AG20443 (cell line): Measurements from ENCODE around the gene EDARADD.

Experiments used
- DNase-seq: peaks from one replicate; pipeline ENCODE4 v3.0.0; 2012; ENCODE audit warnings: low spot score, mixed read lengths

Gene EDARADD

GRCh38 chr1:236516929-236517704 is 123.0 kb downstream of the EDARADD start:
- DNase-seq = peak; percentile 48

GRCh38 chr1:236518322-236518721 is 124.2 kb downstream of the EDARADD start:
- no peak for DNase-seq

DNA sequence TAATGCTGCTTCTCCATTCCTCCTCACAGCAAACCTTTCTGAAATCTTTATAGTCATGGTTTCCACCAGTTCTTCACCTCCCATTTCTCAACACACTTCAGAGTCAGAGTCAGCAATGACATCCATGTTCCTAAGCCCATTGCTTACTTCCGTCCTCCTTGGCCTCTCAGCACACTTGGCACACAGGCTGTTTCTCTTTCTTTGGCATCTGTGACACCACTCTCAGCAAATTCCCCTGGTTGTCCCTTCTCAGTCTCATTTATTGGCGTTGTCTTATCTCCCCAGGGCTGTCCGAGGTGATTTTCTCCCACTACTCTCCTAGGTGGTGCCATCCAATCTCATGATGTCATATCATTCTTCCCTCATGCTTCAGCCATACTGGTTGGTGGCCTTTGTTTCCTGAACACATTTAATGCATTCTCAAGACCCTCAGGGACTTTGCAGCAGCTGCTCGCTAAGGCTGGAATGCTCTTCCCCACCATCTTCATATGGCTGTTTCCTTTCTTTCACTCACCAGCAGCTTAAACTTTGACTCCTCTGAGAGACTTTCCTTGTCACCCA is 126.4 kb downstream of the EDARADD start:
- DNase-seq = no peak

- no peak for DNase-seq
Measured at GRCh38 chr1:236522937-236523703, 129.0 kb downstream of the EDARADD start.

DNA sequence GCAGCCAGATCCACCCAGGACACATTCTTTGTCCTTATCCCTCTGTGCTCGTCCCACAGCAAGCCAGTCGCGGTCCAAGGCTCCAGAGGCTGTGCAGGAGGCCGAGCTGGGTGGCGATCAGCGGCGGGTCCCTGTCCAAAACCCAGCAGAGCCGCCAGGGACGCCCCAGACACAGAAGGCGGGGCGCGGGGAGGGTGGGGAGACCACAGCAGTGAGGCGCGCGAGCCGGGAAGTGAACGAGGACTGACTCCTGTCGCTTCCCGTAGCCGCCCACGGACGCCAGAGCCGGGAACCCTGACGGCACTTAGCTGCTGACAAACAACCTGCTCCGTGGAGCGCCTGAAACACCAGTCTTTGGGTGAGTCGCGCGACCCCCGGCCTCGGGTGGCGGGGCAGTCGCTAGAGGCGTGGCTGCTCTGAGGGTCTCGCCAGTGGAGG is 129.6 kb downstream of the EDARADD start, which contains the start of gene LGALS8:
Gene LGALS8, plus strand, starts transcription at position 279 of the 438 bp plus-strand sequence. CDS start 2,089 bp downstream, outside the sequence.
- peak; percentile 94 for DNase-seq

GRCh38 chr1:236524142-236524894 is 130.2 kb downstream of the EDARADD start:
- DNase-seq = peak; percentile 76

DNA sequence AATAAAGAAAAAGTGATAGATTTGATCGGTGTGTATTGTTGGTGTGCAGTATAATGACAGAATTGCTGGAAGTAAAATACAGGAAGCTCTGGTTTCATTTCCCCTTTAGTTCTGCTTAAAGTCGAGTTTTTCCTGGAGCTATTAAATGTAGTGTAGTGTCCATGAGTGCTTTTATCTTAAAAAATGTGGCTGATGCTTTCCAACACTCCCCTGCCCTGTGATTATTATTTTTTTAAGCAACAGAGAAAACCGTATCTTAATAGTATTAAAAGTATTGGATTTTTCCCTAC is 130.8 kb downstream of the EDARADD start:
- no peak for DNase-seq

DNA sequence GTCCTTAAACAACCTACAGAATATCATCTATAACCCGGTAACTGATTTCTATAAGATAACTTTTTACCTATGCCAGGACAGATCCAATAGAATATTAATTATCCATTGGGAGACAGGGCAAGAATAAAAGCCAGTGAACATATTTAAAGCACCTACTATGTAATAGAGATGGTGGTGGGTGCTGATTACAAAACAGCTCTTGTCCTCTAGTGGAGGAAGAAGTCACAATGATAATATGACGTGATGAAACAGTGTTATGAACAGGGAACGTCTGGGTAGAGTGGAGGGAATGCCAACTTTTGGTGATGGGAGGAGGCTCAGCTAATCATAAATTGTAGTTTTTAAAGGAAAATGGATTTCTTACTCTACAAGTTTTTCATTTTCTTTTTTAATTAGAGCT is 132.0 kb downstream of the EDARADD start:
- no peak for DNase-seq

DNA sequence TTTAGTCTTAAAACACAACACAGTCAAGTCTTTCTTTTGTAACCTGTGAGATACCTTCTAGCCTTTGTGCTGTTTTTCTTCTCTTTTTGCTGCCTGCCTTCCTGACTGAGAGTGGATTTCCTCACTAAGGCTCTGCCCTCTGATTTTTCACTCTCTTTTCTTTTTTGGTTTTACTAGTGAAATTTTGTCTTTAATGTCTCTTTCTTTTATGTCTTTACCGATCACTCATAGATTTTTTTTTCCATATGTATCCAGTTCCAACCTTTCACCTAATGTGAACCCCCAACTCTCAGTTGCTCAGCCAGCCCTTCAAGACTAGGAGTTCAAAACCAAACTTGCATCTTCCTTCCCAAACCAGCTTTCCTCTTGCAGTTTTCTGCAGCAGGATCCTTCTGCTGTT is 136.2 kb downstream of the EDARADD start:
- no peak for DNase-seq

DNA sequence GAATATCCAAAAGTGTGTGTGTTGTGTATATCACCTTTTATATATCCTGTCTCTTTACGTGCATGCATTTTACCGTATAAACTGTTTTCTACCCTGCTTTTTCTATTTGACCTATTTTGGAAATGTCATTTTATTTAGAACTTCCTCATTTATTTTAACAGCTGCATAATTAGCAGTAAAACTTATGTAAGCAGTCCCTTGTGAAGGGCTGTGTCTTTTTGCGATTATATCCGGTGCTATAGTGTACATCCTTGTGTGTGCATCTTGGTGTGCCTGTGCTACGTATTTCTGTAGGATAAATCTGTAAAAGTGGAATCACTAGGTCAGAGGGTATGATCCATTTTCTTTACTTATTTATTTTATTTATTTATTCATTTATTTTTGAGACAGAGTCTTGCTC is 136.9 kb downstream of the EDARADD start:
- no peak for DNase-seq

- no peak for DNase-seq
Measured at GRCh38 chr1:236532850-236533249, 138.8 kb downstream of the EDARADD start.

GRCh38 chr1:236534151-236534651 is 140.1 kb downstream of the EDARADD start:
- DNase-seq = peak; percentile 62
